ENCODE results near the gene ZNF549.
"Not testable (repeated sequence)": the region's sequence is repeated elsewhere in the genome, so short reads cannot be mapped to it uniquely, and the experiment has no call there.

Gene ZNF549

DNA sequence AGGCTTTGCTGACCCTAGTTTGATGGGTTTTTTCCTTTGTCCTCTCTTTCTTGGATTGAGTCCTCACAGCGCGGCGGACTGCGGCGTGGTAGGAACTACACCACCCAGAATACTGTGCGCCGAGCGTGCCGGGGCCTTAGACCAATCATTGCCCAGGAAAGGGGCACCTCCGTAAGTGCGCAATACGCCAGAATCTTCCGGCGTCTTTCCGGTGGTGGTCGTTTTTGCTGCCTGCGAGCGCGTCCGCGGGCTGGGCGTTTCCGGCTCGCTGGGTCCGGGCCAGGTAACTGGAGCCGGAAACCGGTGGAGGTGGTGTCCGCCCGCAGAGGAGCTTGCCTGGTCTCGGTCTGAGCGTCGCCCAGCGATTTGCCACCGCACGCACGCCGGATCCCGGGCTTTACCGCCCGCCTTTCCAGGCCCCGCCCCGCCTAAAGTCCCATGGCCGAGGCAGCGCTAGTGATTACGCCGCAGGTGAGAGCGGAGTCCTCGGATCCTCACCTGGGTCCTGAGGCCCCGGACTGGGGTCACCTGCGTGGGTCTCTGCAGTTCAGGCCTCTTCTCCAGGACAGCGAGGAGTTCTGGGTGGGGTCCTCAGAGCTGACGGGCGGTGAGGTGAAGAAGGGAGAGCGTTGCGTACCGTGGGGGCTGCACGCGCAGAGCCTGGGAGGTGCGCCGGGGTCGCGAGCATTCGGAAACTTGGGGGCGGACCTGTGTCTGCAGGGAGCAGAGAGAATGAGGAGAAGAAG, at the start of gene ZNF549:
Gene ZNF549, plus strand, starts transcription at position 221 of the 746 bp plus-strand sequence. Its CDS starts 218 bp downstream, at position 439.
- peak; percentile 76 for DNase-seq (ENCODE audit: low read depth, low spot score)

DNA sequence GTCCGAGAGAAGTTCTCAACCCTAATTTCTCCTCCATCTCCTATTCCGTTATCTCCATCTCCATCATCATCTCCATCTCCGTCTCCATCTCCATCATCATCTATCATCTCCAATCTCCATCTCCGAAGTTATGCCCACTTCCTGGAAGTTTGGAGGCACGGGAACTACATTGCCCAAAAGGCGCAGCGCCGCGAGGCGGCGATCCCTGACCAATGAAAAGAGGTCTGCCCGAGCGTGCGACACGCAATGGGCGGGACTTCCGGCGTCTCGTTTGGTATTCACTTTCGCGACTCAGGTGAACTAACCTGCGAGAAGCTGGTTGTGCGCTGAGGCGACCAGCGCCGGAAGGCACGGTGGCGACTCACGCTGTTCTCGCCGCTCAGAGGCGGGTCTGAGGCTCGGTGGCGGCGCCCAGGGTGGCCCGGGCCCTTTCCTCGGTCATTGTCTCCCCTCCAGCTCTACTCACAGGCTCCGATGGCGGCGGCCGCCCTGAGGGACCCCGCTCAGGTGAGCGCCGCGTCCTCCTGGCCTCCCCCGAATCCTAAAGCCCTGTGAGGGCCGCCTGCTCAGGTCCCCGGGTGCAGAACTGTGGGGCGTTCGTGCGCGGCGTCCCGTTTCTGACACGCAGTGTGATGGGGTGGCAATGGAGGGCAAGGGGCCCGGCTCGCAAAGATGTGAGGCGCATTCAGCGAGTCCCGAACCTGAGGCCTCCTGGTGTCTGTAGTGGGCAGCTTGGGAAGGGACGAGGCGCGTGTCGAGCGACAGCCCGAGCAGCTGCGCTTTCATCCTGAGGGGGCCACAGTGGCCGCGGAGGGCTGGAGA, 39.5 kb upstream of the ZNF549 start, which contains the start of gene ZNF419:
Gene ZNF419, plus strand, starts transcription at position 274 of the 822 bp plus-strand sequence. Its CDS starts 201 bp downstream, at position 475.
- peak; percentile 70 for DNase-seq (ENCODE audit: low read depth, low spot score)

GRCh38 chr19:57488299-57488644, 38.9 kb upstream of the ZNF549 start:
- not testable (repeated sequence) for DNase-seq (ENCODE audit: low read depth, low spot score)

GRCh38 chr19:57499332-57499679, 27.9 kb upstream of the ZNF549 start:
- DNase-seq (ENCODE audit: low read depth, low spot score), result not testable (repeated sequence)

GRCh38 chr19:57499680-57500395, 27.3 kb upstream of the ZNF549 start, which contains the start of gene ZNF773:
Gene ZNF773, plus strand, starts transcription at chr19:57499938. Its CDS starts 143 bp downstream, at chr19:57500081.
- DNase-seq (ENCODE audit: low read depth, low spot score), result peak; percentile 88

DNA sequence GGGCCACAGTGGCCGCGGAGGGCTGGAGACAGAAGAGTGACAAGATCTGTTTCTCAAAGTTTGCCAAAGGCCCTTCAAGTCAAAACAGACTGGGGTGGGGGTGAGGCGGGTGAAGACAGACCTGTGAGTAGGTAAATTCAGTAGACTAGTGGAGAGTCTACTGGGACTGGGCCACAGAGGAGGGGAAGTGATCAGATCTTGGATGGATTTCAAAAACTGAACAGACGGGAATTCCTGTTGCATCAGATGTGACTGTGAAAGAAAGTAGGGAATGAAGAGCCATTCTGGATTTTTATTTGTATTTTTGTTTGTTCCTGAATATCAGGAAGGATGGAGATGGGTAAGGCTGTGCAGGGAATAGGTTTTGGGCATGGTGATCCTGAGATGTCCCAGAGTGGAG, 26.8 kb upstream of the ZNF549 start:
- not testable (repeated sequence) for DNase-seq (ENCODE audit: low read depth, low spot score)

DNA sequence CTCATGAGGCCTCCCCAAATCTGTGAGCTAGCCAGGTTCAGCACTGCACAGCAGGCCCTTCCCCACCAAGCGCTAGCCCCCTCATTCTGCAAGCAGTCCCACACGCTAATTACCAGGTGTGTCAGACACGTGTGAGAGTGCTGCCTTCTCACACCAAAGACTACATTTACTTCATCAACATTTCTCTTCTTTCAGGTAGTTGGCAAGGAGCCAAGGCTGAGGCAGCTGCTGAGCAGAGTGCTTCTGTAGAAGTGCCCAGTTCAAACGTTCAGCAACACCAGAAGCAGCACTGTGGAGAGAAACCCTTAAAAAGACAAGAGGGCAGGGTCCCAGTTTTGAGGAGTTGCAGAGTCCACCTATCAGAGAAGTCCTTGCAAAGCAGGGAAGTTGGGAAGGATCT, 21.0 kb upstream of the ZNF549 start:
- DNase-seq (ENCODE audit: low read depth, low spot score), result no peak

- no peak for DNase-seq (ENCODE audit: low read depth, low spot score)
Measured at GRCh38 chr19:57511484-57511883, 15.7 kb upstream of the ZNF549 start.

DNA sequence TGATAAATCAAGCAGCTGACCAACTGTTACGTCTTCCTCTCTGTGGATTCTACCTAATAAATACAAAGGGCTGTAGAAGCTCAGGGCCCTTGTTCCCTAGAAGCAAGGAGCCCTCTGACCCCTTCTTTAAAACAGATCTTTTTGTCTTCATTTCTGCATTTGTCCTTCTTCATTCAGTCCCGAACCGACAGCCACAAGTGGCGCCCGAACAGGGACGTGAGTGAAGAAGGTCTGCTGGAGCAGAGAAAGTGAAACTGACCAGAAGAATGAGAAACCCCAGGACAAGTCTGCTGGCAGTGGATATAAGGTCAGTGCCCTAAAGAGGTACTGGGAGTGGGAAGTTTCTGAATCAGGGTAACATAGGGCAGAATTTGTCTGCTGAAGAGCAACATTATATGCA, 14.3 kb upstream of the ZNF549 start:
- DNase-seq (ENCODE audit: low read depth, low spot score), result no peak

DNA sequence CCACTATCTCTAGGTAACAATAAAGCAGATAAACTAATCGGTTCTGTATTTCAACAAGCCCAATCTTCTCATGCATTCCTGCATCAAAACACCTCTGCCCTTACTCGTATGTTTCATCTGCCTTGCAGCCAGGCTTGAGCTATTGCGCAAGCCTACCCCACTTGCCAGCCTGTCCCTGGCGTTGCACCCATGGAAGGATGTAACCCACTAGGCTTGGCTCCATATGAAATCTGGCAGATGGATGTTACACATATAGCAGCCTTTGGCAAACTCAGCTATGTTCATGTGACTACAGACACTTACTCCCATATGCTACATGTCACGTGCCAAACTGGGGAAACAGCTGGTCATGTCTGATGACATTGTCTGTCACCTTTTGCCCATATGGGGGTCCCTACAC, 11.9 kb upstream of the ZNF549 start:
- no peak for DNase-seq (ENCODE audit: low read depth, low spot score)

DNA sequence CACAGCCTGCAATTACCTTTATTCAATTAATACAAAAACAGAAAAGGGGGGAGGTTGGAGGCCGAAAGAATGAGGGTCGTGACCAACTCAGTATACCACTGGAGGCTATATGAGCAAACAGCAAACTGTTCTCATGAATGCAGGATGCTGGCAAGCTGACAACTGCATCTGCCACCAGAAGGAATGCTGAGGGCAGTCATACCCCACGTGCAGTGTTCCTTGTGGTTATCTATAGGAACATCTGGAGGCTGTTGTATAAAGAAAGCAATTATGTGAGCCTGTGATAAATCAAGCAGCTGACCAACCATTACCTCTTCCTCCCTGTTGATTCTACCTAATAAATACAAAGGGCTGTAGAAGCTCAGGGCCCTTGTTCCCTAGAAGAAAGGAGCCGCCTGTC, 9.1 kb upstream of the ZNF549 start:
- not testable (repeated sequence) for DNase-seq (ENCODE audit: low read depth, low spot score)

DNA sequence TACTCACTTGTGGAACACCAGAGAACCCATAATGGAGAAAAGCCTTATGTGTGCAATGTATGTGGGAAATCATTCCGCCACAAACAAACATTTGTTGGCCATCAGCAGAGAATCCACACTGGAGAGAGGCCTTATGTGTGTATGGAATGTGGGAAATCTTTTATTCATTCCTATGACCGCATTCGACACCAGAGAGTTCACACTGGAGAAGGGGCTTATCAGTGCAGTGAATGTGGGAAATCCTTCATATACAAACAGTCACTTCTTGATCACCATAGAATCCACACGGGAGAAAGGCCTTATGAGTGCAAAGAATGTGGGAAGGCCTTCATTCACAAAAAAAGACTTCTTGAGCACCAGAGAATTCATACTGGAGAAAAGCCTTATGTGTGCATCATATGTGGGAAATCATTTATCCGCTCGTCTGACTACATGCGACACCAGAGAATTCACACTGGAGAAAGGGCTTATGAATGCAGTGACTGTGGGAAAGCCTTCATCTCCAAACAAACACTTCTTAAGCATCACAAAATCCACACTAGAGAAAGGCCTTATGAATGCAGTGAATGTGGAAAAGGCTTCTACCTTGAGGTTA, 10.9 kb downstream of the ZNF549 start:
- no peak for DNase-seq (ENCODE audit: low read depth, low spot score)

- DNase-seq (ENCODE audit: low read depth, low spot score), result no peak
Measured at GRCh38 chr19:57546513-57546912, 19.4 kb downstream of the ZNF549 start.

DNA sequence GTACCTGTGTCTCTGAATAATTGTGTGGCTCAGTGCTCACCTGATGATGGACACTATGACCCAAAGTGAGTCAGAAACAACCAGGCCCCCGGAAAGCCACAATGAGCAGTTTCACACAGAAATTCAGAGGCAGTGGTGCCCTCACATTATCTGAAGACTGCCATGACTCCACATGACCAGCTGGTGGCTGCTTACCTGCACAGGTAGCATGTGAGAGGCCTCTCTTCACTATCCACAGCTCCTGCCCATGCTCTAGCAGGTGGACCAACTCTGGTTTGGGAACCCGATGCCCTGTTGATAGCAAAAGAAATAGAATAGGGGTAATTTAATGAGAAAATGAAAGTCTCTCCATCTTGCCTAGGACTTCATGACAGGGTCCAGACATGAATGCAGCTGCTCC, 25.3 kb downstream of the ZNF549 start:
- no peak for DNase-seq (ENCODE audit: low read depth, low spot score)

- no peak for DNase-seq (ENCODE audit: low read depth, low spot score)
Measured at GRCh38 chr19:57557659-57558058, 30.5 kb downstream of the ZNF549 start.

DNA sequence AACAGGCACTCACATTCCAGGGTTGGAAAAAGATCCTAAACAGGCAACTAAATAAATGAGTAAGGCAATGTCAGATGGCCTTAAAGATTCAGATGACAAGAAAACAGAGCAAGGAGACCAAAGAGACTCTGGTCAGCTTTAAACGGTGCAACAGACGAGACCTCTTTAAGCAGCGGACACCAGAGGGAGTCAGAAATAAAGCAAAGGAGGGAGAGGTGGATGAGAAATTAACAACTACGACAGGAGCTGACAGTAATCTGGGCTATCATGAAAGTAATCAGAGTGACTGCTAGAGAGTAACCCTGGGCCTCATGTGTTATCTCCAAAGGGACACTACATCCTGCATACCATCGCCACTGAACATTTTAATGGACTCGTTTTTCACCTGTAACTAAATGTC, 31.4 kb downstream of the ZNF549 start:
- no peak for DNase-seq (ENCODE audit: low read depth, low spot score)

- no peak for DNase-seq (ENCODE audit: low read depth, low spot score)
Measured at GRCh38 chr19:57559008-57559403, 31.9 kb downstream of the ZNF549 start.

- DNase-seq (ENCODE audit: low read depth, low spot score), result peak; percentile 62
Measured at GRCh38 chr19:57559404-57560025, 32.4 kb downstream of the ZNF549 start, which contains the start of gene ZNF550. Gene ZNF550, minus strand, starts transcription at chr19:57559863. Its CDS starts 181 bp downstream, at chr19:57559682.

DNA sequence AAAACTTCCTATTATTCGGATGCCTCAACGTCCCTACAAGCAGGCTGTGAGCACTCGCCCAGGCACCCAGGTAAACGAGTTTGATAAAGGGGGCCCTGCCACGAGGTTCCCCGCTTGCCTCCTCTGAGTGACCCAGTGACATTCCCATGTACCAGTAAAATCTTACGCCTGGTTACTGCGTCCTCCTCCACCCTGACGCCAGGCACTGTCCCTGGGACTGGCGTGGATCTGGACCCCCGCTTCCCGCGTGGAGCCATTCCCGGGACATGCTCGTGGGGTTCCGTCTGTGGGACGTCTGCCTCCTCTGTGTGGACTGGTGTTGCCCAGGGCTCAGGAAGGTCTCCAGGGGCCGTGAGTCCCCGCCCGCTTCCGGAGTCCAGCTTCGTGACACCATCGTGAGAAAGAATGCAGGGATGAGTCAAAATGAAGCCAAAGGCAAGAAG, 32.9 kb downstream of the ZNF549 start:
- DNase-seq (ENCODE audit: low read depth, low spot score), result no peak

DNA sequence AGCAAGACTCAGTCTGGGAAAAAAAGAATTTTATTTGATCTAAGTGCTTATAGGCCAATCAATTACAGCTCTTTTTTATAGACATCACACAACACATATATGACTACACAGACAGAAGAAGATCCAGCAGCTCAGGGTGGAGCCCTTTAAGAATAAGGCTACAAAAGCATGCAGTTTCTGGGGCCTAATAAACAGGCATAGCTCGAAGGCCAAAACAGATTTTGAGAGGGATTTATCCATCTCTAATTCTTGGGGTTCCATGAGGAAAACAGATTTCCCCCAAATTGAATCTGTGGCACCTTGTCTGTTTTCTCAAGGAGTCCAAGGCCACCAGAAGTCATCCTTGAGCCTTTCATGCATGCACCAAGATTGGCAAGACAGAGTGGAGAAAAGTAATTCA, 36.4 kb downstream of the ZNF549 start:
- no peak for DNase-seq (ENCODE audit: low read depth, low spot score)
